LNCAP (cell line): ENCODE data around the gene AK3.

Experiments
- CTCF ChIP-seq: fragments of 450-650 bp; IDR thresholded peaks from 2 replicates; pipeline ENCODE4 v1.5.1; 2017; ENCODE audit warnings: mild to moderate bottlenecking

Gene AK3

GRCh38 chr9:4771788-4772187 lies 30.8 kb upstream of the AK3 start:
- no peak for TF ChIP-seq CTCF

GRCh38 chr9:4769321-4770080 lies 28.5 kb upstream of the AK3 start:
- TF ChIP-seq CTCF: no peak

GRCh38 chr9:4768681-4769080 lies 27.7 kb upstream of the AK3 start:
- no peak for TF ChIP-seq CTCF

- no peak for TF ChIP-seq CTCF
Observed at GRCh38 chr9:4764033-4764432, 23.0 kb upstream of the AK3 start.

GRCh38 chr9:4762886-4763541 lies 22.0 kb upstream of the AK3 start:
- no peak for TF ChIP-seq CTCF

- peak; percentile 85 for TF ChIP-seq CTCF
Observed at GRCh38 chr9:4762108-4762885, 21.3 kb upstream of the AK3 start.

GRCh38 chr9:4760122-4760521 lies 19.1 kb upstream of the AK3 start:
- TF ChIP-seq CTCF: no peak
